SK-N-SH (cell line): Measurements from ENCODE around the gene GATAD2B. TPM values are rescaled to one million over a fixed set of nuclear protein-coding genes. Genes with fewer than 3 reads are reported as not detected.

ENCODE experiments used
- CTCF ChIA-PET: fragments of 300-600, 350-600 bp; formaldehyde crosslinking; extraction: SDS; loops from one replicate; lab custom pipeline; 2021; lab: Yijun Ruan, JAX
- POLR2A ChIA-PET: fragments of 350-600 bp; sonication (Branson Sonifier 250); formaldehyde crosslinking; extraction: SDS; loops from one replicate; lab custom pipeline; 2020; ENCODE audit warnings: antibody characterized with exemption, inconsistent platforms; lab: Yijun Ruan, JAX
- DNase-seq: peaks from one replicate; pipeline ENCODE4 v3.0.0; 2012
- H2AFZ ChIP-seq: fragments of 200-600 bp; sonication (generic); 2 replicates; pipeline ENCODE4 v1.8.1; 2016; ENCODE audit warnings: antibody characterized with exemption, mild to moderate bottlenecking, low read depth
- H3F3A ChIP-seq: fragments of 200-600 bp; sonication (generic); replicated peaks from 2 replicates; pipeline ENCODE3; 2016; ENCODE audit warnings: antibody characterized with exemption, mild to moderate bottlenecking; ENCODE audit not compliant: insufficient read depth
- H3K27ac ChIP-seq, 2 experiments: fragments of 200-500 bp in 1 of 2; fragments of 200-600 bp in 1 of 2; sonication (Bioruptor generic) in 1 of 2; sonication (generic), shearing (Covaris generic) in 1 of 2; 2 replicates each; pipeline versions ENCODE4 v1.5.1 to v1.6.1; 2014 to 2016; ENCODE audit warnings: low read depth in 2 of 2, inconsistent platforms in 1 of 2, low read length in 1 of 2, mild to moderate bottlenecking in 1 of 2, mixed read lengths in 1 of 2
- H3K27me3 ChIP-seq: fragments of 200-600 bp; sonication (generic), shearing (Covaris generic); 2 replicates; pipeline ENCODE4 v1.6.1; 2016; ENCODE audit warnings: mixed run types; ENCODE audit not compliant: insufficient read depth
- H3K36me3 ChIP-seq, 2 experiments: fragments of 200-500 bp in 1 of 2; fragments of 200-600 bp in 1 of 2; sonication (Bioruptor generic) in 1 of 2; sonication (generic) in 1 of 2; replicated peaks in 1 of 2; 2 replicates each; pipeline versions ENCODE3 to v1.5.1; 2014 to 2016; ENCODE audit warnings: low read length in 1 of 2, mild to moderate bottlenecking in 1 of 2; ENCODE audit not compliant: insufficient read depth in 2 of 2, control insufficient read depth in 1 of 2
- H3K4me1 ChIP-seq, 2 experiments: fragments of 200-500 bp in 1 of 2; fragments of 200-600 bp in 1 of 2; sonication (Bioruptor generic) in 1 of 2; sonication (generic), shearing (Covaris generic) in 1 of 2; 2 replicates each; pipeline versions ENCODE4 v1.5.1 to v1.6.1; 2014 to 2016; ENCODE audit warnings: low read depth in 1 of 2, low read length in 1 of 2, mixed run types in 1 of 2; ENCODE audit not compliant: insufficient read depth in 2 of 2, control insufficient read depth in 1 of 2
- H3K4me2 ChIP-seq: fragments of 200-600 bp; sonication (generic), shearing (Covaris generic); 2 replicates; pipeline ENCODE4 v1.6.1; 2017; ENCODE audit warnings: mixed run types
- H3K4me3 ChIP-seq, 2 experiments: fragments of 200-500 bp in 1 of 2; fragments of 200-600 bp in 1 of 2; sonication (Bioruptor generic) in 1 of 2; sonication (generic), shearing (Covaris generic) in 1 of 2; 2 replicates each; pipeline versions ENCODE4 v1.5.1 to v1.8.1; 2014 to 2016; ENCODE audit warnings: low read depth in 2 of 2, inconsistent platforms in 1 of 2, low read length in 1 of 2, mild to moderate bottlenecking in 1 of 2, mixed read lengths in 1 of 2, moderate library complexity in 1 of 2
- H3K79me2 ChIP-seq: fragments of 200-600 bp; sonication (generic); 2 replicates; pipeline ENCODE4 v1.8.1; 2017; ENCODE audit warnings: mild to moderate bottlenecking; ENCODE audit not compliant: insufficient read depth
- H3K9ac ChIP-seq: fragments of 200-600 bp; sonication (generic); 2 replicates; pipeline ENCODE4 v1.6.1; 2017; ENCODE audit warnings: mixed run types
- H3K9me2 ChIP-seq: fragments of 200-600 bp; sonication (generic); 2 replicates; pipeline ENCODE4 v1.6.1; 2017; ENCODE audit warnings: mixed run types
- H3K9me3 ChIP-seq: fragments of 200-600 bp; sonication (generic); 2 replicates; pipeline ENCODE4 v1.6.1; 2017; ENCODE audit warnings: mixed run types, mild to moderate bottlenecking, moderate library complexity
- H4K20me1 ChIP-seq: fragments of 200-600 bp; sonication (generic); 2 replicates; pipeline ENCODE4 v1.6.1; 2017; ENCODE audit warnings: mild to moderate bottlenecking, mixed run types; ENCODE audit not compliant: insufficient read depth
- CHD2 ChIP-seq: fragments of 150-350 bp; IDR thresholded peaks from 2 replicates; pipeline ENCODE4 v1.6.1; 2018; ENCODE audit warnings: low read length; ENCODE audit not compliant: partially characterized antibody
- ELF1 ChIP-seq: IDR thresholded peaks from 2 replicates; pipeline ENCODE4 v1.4.0; 2012
- EP300 ChIP-seq, 2 experiments: IDR thresholded peaks; 2 replicates each; pipeline versions ENCODE4 v1.4.0 to v1.6.1; 2012; ENCODE audit warnings: borderline replicate concordance in 1 of 2, low read depth in 1 of 2, low read length in 1 of 2
- FOSL2 ChIP-seq: IDR thresholded peaks from 2 replicates; pipeline ENCODE4 v1.4.0; 2012; ENCODE audit warnings: low read depth, mild to moderate bottlenecking, moderate library complexity, borderline replicate concordance
- IRF3 ChIP-seq: fragments of 150-350 bp; IDR thresholded peaks from 2 replicates; pipeline ENCODE4 v1.6.1; 2016; ENCODE audit warnings: mild to moderate bottlenecking, low read depth, low read length
- RAD21 ChIP-seq: IDR thresholded peaks from 2 replicates; pipeline ENCODE4 v1.6.1; 2012; ENCODE audit warnings: mild to moderate bottlenecking, low read length
- REST ChIP-seq: IDR thresholded peaks from 2 replicates; pipeline ENCODE4 v1.6.1; 2012; ENCODE audit warnings: mild to moderate bottlenecking, low read depth, low read length, moderate library complexity
- RFX5 ChIP-seq: IDR thresholded peaks from 2 replicates; pipeline ENCODE4 v1.6.1; 2012; ENCODE audit warnings: mild to moderate bottlenecking, improper control_type of control experiment, low read length
- RXRA ChIP-seq: IDR thresholded peaks from 2 replicates; pipeline ENCODE4 v1.4.0; 2012; ENCODE audit warnings: low read depth, mild to moderate bottlenecking, borderline replicate concordance
- SMC3 ChIP-seq: IDR thresholded peaks from 2 replicates; pipeline ENCODE4 v1.6.1; 2012; ENCODE audit warnings: low read depth, low read length, improper control_type of control experiment
- TAF1 ChIP-seq: IDR thresholded peaks from 2 replicates; pipeline ENCODE4 v1.6.1; 2012; ENCODE audit warnings: low read depth, mild to moderate bottlenecking, low read length, moderate library complexity, borderline replicate concordance
- TEAD4 ChIP-seq: IDR thresholded peaks from 2 replicates; pipeline ENCODE4 v1.4.0; 2012; ENCODE audit warnings: mild to moderate bottlenecking, borderline replicate concordance; ENCODE audit not compliant: insufficient read depth
- USF1 ChIP-seq: IDR thresholded peaks from 2 replicates; pipeline ENCODE4 v1.4.0; 2012; ENCODE audit warnings: low read depth, borderline replicate concordance
- ZBTB33 ChIP-seq: IDR thresholded peaks from 2 replicates; pipeline ENCODE4 v1.4.0; 2012; ENCODE audit warnings: low read depth, borderline replicate concordance
- WGBS: methylation state at CpG from one replicate; pipeline ENCODE4 v1.1.6; 2017; ENCODE audit warnings: low lambda C conversion rate; 5-methylcytosine and 5-hydroxymethylcytosine counted together
- polyA plus RNA-seq, 3 experiments: library from polyadenylated mRNA; depleted of rRNA; stranded (reverse); fragments of >200 nt; gene quantifications; 2 replicates each; pipeline ENCODE4 v1.2.3, GENCODE V29; 2012

The GATAD2B gene
- polyA plus RNA-seq, 1 of the 3 experiments (the other 2 are of a cell fraction): 2.8 TPM

- POLR2A ChIA-PET: no interaction called here
- no peaks in the 10 kb centered on the region for H3K27me3 ChIP-seq
- no peaks in the 10 kb centered on the region for H3K79me2 ChIP-seq
- CTCF ChIA-PET: interaction anchor here (1.1 to 1.3 kb wide), 4 partner anchors 19 to 208 kb away, joined by 3 to 4 read pairs (median 3); partner anchors contain the start of gene RAB13
- no peak overlapping the region for H2AFZ ChIP-seq
- no peak overlapping the region for H3K27ac ChIP-seq
- H3K4me1 ChIP-seq: peaks cover 4 to 17% of the 10 kb centered on the region in 2 experiments; a peak in 2 of 4 replicates
- H3K36me3 ChIP-seq: peaks cover 0 to 9% of the 10 kb centered on the region in 2 experiments
- H3K9me3 ChIP-seq: no peaks in the 10 kb centered on the region
- WGBS: 94% methylated on average over 21 of the region's 22 CpGs
- no peak for TF ChIP-seq TAF1
- no peak for TF ChIP-seq SMC3
- TF ChIP-seq ELF1: no peak
- no peak for TF ChIP-seq CHD2
- TF ChIP-seq USF1: no peak
- TF ChIP-seq REST: no peak
- TF ChIP-seq EP300 (IDR thresholded peaks at IDR 0.05; ENCODE audit: borderline replicate concordance in 1 of 2, low read depth in 1 of 2, low read length in 1 of 2): no peak
- TF ChIP-seq RFX5: no peak
- no peak for TF ChIP-seq FOSL2
- no peak for TF ChIP-seq RAD21
- no peak for TF ChIP-seq TEAD4
- TF ChIP-seq ZBTB33: no peak
- no peak for TF ChIP-seq IRF3
- TF ChIP-seq RXRA: no peak
- H4K20me1 ChIP-seq: no peaks in the 10 kb centered on the region
- H3K9me2 ChIP-seq: no peaks in the 10 kb centered on the region
- peaks cover 5% of the 10 kb centered on the region for H3F3A ChIP-seq
- DNase-seq: no peak
- H3K4me2 ChIP-seq: no peak overlapping the region
- no peak overlapping the region for H3K4me3 ChIP-seq
- H3K9ac ChIP-seq: no peak overlapping the region
These were observed 144.5 kb downstream of the GATAD2B start for GRCh38 chr1:153778051-153778823.
